ENCODE measurements around the gene WWTR1.

WWTR1 gene

GRCh38 chr3:149654188-149654601, 3.6 kb downstream of the WWTR1 start:
- no peak for FAIRE-seq

GRCh38 chr3:149653564-149653963, 4.3 kb downstream of the WWTR1 start:
- no peak for FAIRE-seq

- no peak for FAIRE-seq
Observed at GRCh38 chr3:149653136-149653535, 4.7 kb downstream of the WWTR1 start.

- FAIRE-seq = no peak
Observed at GRCh38 chr3:149650828-149651227, 7.0 kb downstream of the WWTR1 start.

GRCh38 chr3:149648525-149648924, 9.3 kb downstream of the WWTR1 start:
- no peak for FAIRE-seq

GRCh38 chr3:149647812-149648211, 10.0 kb downstream of the WWTR1 start:
- FAIRE-seq = no peak

GRCh38 chr3:149647285-149647684, 10.5 kb downstream of the WWTR1 start:
- no peak for FAIRE-seq

GRCh38 chr3:149646181-149646766, 11.6 kb downstream of the WWTR1 start:
- FAIRE-seq = no peak

- no peak for FAIRE-seq
Observed at GRCh38 chr3:149643963-149644362, 13.9 kb downstream of the WWTR1 start.

GRCh38 chr3:149643482-149643798, 14.4 kb downstream of the WWTR1 start:
- no peak for FAIRE-seq

- no peak for FAIRE-seq
Observed at GRCh38 chr3:149640976-149641728, 16.7 kb downstream of the WWTR1 start.

GRCh38 chr3:149639093-149639486, 18.7 kb downstream of the WWTR1 start:
- no peak for FAIRE-seq

GRCh38 chr3:149638228-149639092, 19.4 kb downstream of the WWTR1 start:
- no peak for FAIRE-seq

GRCh38 chr3:149635396-149635795, 22.4 kb downstream of the WWTR1 start:
- FAIRE-seq = no peak

- FAIRE-seq = no peak
Observed at GRCh38 chr3:149634573-149634972, 23.3 kb downstream of the WWTR1 start.

GRCh38 chr3:149634072-149634471, 23.8 kb downstream of the WWTR1 start:
- FAIRE-seq = no peak

- FAIRE-seq = no peak
Observed at GRCh38 chr3:149632225-149632624, 25.6 kb downstream of the WWTR1 start.

GRCh38 chr3:149630806-149631205, 27.0 kb downstream of the WWTR1 start:
- no peak for FAIRE-seq

- no peak for FAIRE-seq
Observed at GRCh38 chr3:149628957-149629670, 28.7 kb downstream of the WWTR1 start.

- FAIRE-seq = no peak
Observed at GRCh38 chr3:149626671-149627070, 31.2 kb downstream of the WWTR1 start.

- FAIRE-seq = no peak
Observed at GRCh38 chr3:149625795-149626194, 32.0 kb downstream of the WWTR1 start.

- FAIRE-seq = no peak
Observed at GRCh38 chr3:149623824-149624223, 34.0 kb downstream of the WWTR1 start.

All from TTC549 (cell line).